ENCODE data around the gene ABHD16A. TPM values are rescaled to one million over a fixed set of nuclear protein-coding genes. Genes with fewer than 3 reads are reported as not detected.

The ABHD16A gene
- total and polyA plus RNA-seq, 10 of the 15 experiments (the other 5 are each of a cell fraction or from before 2014, with no cell fraction given) = 7.5 to 43.0 (median 32.9) TPM

GRCh38 chr6:31722173-31722572 is 19.0 kb upstream of the ABHD16A start:
- H2AFZ ChIP-seq (ENCODE audit: control insufficient read depth, low read depth, low read length) = no peak overlapping the region
- no peaks in the 10 kb centered on the region for H4K20me1 ChIP-seq (ENCODE audit: control insufficient read depth, insufficient read depth)
- ChIA-PET POLR2A (no interaction called here), CTCF (interaction anchor here (2.8 kb wide), 1 partner anchor 48 kb away, joined by 12 read pairs; no protein-coding TSS in a partner anchor), RAD21 (ENCODE audit: unreplicated experiment) (interaction anchor here (1.5 kb wide), 1 partner anchor 48 kb away, joined by 3 read pairs; no protein-coding TSS in a partner anchor), SMC1A (ENCODE audit: uncharacterized antibody, unreplicated experiment) (interaction anchor here (1.3 kb wide), 1 partner anchor 48 kb away, joined by 5 read pairs; no protein-coding TSS in a partner anchor)
- FAIRE-seq = no peak
- intact Hi-C loops (cut with micrococcal nuclease; ENCODE audit: unreplicated experiment) = no loop called here
- no peaks in the 10 kb centered on the region for H3K79me2 ChIP-seq (ENCODE audit: control insufficient read depth, insufficient read depth, low read length)
- ATAC-seq = no peak
- H3K27ac ChIP-seq (ENCODE audit: control insufficient read depth, insufficient read depth) = no peak overlapping the region
- no peak overlapping the region for H3K4me2 ChIP-seq (ENCODE audit: control insufficient read depth, insufficient read depth)
- no peak for TF ChIP-seq MLLT1 (IDR thresholded peaks at IDR 0.05)
- TF ChIP-seq BCL11A (IDR thresholded peaks at IDR 0.05; ENCODE audit: low read depth, low read length) = no peak
- TF ChIP-seq RCOR1 (conservative IDR thresholded peaks at IDR 0.05; ENCODE audit: low read depth, low read length) = no peak
- TF ChIP-seq POLR2AphosphoS5 (IDR thresholded peaks at IDR 0.05; ENCODE audit: low read length) = no peak
- TF ChIP-seq PAX5 (IDR thresholded peaks at IDR 0.05; ENCODE audit: borderline replicate concordance, low read depth, low read length) = no peak
- TF ChIP-seq RB1 (IDR thresholded peaks at IDR 0.05; ENCODE audit: borderline replicate concordance) = no peak
- TF ChIP-seq CREB1 (IDR thresholded peaks at IDR 0.05; ENCODE audit: low read depth) = no peak
- no peak for TF ChIP-seq MTA3 (IDR thresholded peaks at IDR 0.05; ENCODE audit: borderline replicate concordance, low read length)
- no peak for TF ChIP-seq ATF2 (IDR thresholded peaks at IDR 0.05; ENCODE audit: low read length)
- TF ChIP-seq ZSCAN29 (IDR thresholded peaks at IDR 0.05) = no peak
- no peak for TF ChIP-seq ZZZ3 (IDR thresholded peaks at IDR 0.05; ENCODE audit: control insufficient read depth, insufficient read length, low read depth)
- TF ChIP-seq ZNF384 (IDR thresholded peaks at IDR 0.05; ENCODE audit: borderline replicate concordance, low read depth, low read length) = no peak
- no TSS peak for BruUV-seq (replicated peaks)
- H3K9me3 ChIP-seq (replicated peaks; ENCODE audit: control insufficient read depth, insufficient read depth, low read length) = no peaks in the 10 kb centered on the region
- in situ Hi-C loops (cut with MboI) = no loop called here
- peaks cover 2% of the 10 kb centered on the region for H3K4me1 ChIP-seq (ENCODE audit: control insufficient read depth, insufficient read depth, low read length)
- no peaks in the 10 kb centered on the region; a peak in 1 of 4 replicates for H3K27me3 ChIP-seq (replicated peaks in 1 of 2; ENCODE audit: control insufficient read depth in 2 of 2, insufficient read depth in 2 of 2, low read length in 1 of 2)
- no peak overlapping the region for H3K4me3 ChIP-seq
- no peak for DNase-seq (ENCODE audit: low read depth, low spot score)
- WGBS (ENCODE audit: insufficient coverage, insufficient replicate concordance, low lambda C conversion rate, missing lambda C conversion rate) = 86% methylated on average over 3 of the region's 3 CpGs
- no peaks in the 10 kb centered on the region; a peak in 1 of 4 replicates for H3K36me3 ChIP-seq (ENCODE audit: control insufficient read depth in 2 of 2, insufficient read depth in 2 of 2, low read length in 1 of 2)
- no peak overlapping the region for H3K9ac ChIP-seq (ENCODE audit: control insufficient read depth, insufficient read depth, low read length)
